Activated CD8-positive, alpha-beta memory T cell treated with anti-CD3 and anti-CD28 coated beads, Interleukin-2, amount 50 U/mL, for 48 hours (primary cell): ENCODE measurements around the gene MYOCOS.
A peak's percentile ranks its signal among the peaks of the same experiment; 100 is the strongest.
"Not testable (repeated sequence)": the region's sequence is repeated elsewhere in the genome, so short reads cannot be mapped to it uniquely, and the experiment has no call there.

ENCODE experiments used
- DNase-seq: peaks from one replicate; pipeline ENCODE4 v3.0.0-alpha.2; 2020

MYOCOS gene

DNA sequence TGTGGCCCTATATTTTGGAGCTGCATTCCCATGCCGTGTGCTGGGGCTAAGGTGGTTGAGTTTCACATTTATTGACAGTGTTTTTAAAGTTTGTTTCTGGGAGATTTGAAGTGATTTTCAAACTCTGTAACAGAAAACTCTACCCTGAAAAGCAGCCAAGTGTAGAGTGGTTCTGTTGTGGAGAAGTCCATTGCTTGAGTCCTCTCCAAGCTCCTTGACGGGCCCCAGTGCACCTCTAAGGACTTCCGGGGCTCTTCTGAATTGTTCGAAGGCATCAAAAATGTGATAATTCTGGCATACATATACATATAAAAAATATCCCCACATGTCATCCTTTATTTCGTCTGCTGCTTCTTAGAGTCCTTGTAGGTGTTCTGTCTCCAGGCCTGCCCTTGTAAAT, 5.0 kb downstream of the MYOCOS start:
- no peak for DNase-seq

- DNase-seq: no peak
Measured at GRCh38 chr1:171628225-171628624, 6.2 kb downstream of the MYOCOS start.

GRCh38 chr1:171635661-171636060, 13.6 kb downstream of the MYOCOS start:
- DNase-seq: no peak

- no peak for DNase-seq
Measured at GRCh38 chr1:171636141-171636540, 14.1 kb downstream of the MYOCOS start.

DNA sequence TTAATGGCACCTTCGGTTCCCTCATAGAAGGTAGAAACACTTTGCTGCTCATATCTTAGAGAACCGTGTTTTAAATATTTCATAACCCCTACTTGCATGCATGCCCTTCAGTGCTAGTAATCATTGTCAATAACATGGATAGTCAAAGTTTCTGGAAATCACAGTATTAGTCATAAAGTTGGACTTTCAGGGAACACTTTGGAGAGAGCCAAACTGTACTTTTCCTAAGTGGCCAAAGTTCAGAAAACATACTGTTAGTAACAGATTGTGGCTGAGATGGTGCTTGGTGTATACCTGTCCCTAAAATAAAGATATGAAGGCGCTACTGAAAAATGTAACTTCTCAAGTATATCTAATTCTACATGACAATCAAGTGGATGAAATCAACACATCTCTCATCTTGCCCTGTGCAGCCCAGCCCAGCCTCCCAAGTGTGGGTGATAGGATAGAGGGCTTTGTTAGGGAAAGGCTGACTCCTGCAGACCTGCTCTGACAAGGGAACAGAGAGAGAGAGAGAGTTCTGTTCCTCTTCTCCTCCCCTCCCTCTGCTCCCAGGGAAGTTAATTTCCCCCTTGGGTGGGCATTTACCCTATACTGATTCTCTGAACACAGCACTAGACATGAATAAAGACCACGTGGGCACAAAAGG, 16.0 kb downstream of the MYOCOS start:
- DNase-seq: no peak

GRCh38 chr1:171640225-171640624, 18.2 kb downstream of the MYOCOS start:
- DNase-seq: no peak

DNA sequence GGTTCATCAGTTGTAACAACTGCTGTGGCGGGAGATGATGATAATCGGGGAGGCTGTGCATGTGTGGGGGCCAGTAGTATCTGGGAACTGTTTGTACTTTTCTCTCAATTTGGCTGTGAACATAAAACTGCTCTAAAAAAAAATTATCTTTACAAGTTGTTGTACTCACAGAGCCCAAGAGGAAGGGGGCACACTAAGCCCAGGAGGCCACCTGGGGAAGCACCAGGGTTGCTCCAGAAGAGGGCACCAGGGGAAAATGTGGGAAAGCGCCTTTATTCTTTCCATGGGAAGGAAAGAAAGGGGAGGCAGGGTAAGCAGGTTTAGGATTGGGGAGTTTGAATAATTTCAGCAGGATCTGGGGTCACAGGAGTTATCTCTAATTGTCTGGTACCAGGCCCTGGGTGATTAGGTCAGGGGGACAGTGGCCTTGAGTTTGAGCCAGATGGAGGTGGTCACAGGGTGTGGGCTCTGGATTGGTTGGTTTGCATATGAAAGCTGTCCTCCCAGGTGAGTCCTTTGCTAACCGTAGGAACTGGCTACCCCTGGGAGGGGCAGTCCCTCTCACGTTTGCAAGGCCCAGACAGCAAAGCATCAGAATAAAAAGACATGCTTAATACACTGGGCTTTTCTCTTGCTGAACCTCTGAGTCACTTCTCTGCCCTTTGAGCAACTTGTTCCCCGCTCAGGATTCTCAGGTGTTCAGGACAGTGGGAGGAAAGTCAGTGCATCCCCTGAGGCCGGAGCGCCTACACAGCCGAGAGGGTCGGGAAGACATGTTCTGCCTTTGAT, 19.2 kb downstream of the MYOCOS start:
- DNase-seq: no peak

GRCh38 chr1:171642197-171642596, 20.2 kb downstream of the MYOCOS start:
- DNase-seq: no peak

- DNase-seq: no peak
Measured at GRCh38 chr1:171643156-171643555, 21.1 kb downstream of the MYOCOS start.

DNA sequence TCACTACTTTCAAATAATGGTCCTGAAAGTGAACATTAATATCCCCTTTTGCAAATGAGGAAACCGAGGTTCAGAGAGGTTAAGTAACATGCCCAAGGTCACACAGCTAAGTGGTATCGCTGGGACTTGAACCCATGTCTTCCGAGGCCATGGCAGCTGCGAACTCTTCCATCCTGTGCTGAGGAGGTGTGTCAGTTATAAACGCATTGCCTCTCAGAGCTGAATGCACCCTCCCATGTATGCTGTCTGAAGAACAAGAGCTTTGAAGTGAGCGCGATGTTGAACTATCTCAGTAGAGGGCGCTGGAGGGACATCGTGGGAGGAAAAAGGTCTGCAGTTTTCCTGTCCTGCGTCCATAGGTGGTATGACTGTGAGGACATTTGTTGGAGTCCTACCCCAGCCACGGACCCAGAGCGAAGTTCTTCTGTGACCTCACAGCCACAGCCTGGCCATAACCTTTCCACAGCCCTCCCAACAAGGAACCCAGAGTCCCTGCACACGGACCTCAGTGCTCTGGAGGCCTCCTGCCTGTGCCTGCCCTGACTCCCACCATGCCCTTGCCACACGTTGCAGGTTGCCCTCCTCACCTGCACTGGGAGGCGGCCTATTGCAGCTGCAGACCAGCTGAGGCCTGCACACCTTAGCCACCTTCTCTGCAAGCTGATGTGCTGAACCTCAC, 22.9 kb downstream of the MYOCOS start:
- DNase-seq: peak; percentile 75

- no peak for DNase-seq
Measured at GRCh38 chr1:171645553-171646248, 23.7 kb downstream of the MYOCOS start.

DNA sequence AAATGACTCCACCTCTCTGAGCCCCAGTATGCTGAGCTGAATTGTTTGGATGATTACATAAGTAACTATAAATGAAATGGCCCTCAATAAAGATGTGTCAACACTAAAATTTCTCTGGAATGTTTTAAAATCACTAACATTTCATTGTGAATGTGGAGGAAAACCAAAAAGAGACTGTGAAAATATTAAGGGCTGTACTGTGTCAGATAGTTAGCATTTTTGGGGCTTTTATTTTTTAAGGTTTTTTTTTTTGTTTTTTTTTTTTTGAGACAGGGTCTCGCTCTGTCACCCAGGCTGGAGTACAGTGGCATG, 24.2 kb downstream of the MYOCOS start:
- no peak for DNase-seq

DNA sequence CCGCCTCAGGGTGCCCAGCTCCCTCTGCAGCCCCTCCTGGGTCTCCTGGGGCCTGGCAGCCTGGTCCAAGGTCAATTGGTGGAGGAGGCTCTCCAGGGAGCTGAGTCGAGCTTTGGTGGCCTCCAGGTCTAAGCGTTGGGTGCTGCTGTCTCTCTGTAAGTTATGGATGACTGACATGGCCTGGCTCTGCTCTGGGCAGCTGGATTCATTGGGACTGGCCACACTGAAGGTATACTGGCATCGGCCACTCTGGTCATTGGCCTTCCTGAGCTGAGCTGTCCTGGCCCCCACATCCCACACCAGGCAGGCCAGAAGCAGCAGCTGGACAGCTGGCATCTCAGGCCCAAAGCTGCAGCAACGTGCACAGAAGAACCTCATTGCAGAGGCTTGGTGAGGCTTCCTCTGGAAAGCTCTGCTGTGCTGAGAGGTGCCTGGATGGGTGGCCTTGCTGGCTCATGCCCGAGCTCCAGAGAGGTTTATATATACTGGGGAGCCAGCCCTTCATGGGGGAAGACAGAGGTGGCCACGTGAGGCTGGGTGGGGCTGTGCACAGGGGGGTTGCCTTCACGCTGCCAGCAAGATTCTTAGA, 30.3 kb downstream of the MYOCOS start, which contains the start of gene MYOC:
Gene MYOC, minus strand, starts transcription at position 455 of the 589 bp plus-strand sequence. Its CDS starts 77 bp downstream, at position 378.
- no peak for DNase-seq

- no peak for DNase-seq
Measured at GRCh38 chr1:171653796-171654195, 31.8 kb downstream of the MYOCOS start.

- DNase-seq: no peak
Measured at GRCh38 chr1:171654201-171654941, 32.3 kb downstream of the MYOCOS start.

- DNase-seq: peak; percentile 92
Measured at GRCh38 chr1:171654942-171655745, 33.1 kb downstream of the MYOCOS start.

DNA sequence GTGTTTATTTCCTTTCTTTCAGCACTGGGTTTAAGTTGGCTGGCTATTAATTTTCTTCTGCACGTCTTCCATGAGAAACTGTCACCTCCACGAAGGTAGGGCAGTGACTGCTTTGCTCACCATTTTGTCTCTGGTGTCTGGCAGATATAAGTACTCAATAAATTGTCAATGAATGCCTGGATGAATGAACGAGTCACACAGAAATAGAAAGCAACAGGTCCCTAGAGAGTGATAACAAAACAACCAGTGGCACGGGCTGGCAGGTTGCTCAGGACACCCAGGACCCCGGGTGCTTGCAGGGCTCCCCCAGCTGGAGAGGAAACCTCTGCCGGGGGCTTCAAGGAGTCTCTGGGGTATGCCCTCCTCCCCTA, 33.7 kb downstream of the MYOCOS start:
- no peak for DNase-seq

GRCh38 chr1:171656206-171656605, 34.2 kb downstream of the MYOCOS start:
- not testable (repeated sequence) for DNase-seq

DNA sequence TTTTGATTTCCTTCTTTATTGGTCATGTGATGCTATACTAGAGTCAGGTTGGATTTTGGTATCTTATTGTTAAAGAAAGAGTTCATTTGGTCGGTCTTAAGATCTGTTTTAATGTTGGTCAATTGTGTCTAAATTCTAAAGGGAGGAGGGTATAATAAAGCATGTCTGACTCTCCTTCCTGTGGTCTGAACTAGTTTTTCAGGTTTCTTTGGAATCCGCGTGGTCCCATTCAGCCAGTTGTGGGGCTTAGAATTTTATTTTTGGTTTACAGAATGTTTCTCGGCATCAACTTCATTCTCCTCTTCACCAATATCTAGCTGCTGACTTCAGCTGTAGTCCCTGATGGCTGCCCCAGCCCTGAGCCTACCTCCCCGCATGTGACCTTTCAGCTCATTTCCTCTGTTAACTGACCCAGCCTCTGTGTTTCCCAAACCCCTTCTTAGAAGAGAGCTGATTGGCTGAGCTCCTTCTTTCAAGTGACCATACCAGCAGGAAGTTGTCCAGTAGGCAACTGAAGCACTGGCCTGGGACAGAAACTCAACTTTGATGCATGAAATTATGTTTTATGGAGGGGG, 39.1 kb downstream of the MYOCOS start:
- no peak for DNase-seq

DNA sequence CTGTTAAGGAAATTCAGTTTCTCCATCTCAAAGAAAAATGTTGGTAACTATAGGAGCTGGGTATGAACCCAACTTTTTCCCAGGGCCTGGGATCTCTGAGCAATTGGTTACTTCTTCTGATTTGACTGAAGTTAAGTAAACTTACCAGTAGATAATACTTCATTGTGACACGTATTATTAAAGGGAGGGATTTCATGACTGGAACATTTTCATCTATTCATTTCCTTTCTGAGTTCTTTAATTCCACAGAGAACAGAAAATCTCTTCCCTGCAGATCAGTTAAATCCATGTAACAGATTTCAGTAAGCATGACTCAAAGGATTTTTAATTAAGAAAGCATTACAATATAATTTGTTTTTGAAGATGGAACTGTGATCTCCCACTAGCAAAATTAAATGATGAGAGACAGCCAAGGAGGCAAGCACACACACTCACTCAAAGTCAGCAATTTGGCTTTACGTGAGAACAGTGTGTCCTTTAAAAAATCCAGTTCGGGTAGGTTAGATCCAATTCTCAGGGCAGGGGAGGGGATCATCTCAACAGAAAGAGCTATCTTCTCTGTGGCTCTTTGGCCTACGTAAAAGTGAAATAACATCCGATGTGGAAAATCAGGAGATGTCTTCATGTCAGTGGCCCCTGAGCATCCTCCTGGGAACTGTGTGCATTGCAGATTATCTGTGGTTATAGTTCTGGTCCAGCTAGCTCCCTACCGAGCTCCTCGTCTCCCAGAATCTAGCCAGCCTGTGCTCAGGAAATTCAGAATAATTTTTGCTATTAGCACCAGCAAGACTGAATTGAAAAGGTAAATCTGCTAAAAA, 41.2 kb downstream of the MYOCOS start:
- DNase-seq: no peak
